GM23338 (cell line): ENCODE data around the gene PCDHB12.
"Not testable (repeated sequence)": the region's sequence is repeated elsewhere in the genome, so short reads cannot be mapped to it uniquely, and the experiment has no call there.

ENCODE experiments used
- POLR2AphosphoS5 ChIP-seq: IDR thresholded peaks from 2 replicates; pipeline ENCODE4 v1.6.1; 2016; ENCODE audit warnings: antibody characterized with exemption, low read depth
- TF ChIP-seq, protein P1 (sequence below), 2 experiments: fragments of 200-600 bp in 1 of 2; sonication (generic) in 1 of 2; conservative IDR thresholded peaks; 2 replicates each; pipeline versions ENCODE4 v1.5.1 to v1.6.1; 2016 to 2017; ENCODE audit warnings: antibody characterized with exemption in 2 of 2, low read depth in 2 of 2, mild to moderate bottlenecking in 2 of 2, moderate library complexity in 1 of 2

DNA sequence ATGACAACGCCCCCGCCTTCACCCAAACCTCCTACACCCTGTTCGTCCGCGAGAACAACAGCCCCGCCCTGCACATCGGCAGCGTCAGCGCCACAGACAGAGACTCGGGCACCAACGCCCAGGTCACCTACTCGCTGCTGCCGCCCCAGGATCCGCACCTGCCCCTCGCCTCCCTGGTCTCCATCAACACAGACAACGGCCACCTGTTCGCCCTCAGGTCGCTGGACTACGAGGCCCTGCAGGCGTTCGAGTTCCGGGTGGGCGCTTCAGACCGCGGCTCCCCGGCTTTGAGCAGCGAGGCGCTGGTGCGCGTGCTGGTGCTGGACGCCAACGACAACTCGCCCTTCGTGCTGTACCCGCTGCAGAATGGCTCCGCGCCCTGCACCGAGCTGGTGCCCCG is 29.1 kb upstream of the PCDHB12 start:
- TF ChIP-seq POLR2AphosphoS5, result not testable (repeated sequence)
- TF ChIP-seq, protein P1, sequence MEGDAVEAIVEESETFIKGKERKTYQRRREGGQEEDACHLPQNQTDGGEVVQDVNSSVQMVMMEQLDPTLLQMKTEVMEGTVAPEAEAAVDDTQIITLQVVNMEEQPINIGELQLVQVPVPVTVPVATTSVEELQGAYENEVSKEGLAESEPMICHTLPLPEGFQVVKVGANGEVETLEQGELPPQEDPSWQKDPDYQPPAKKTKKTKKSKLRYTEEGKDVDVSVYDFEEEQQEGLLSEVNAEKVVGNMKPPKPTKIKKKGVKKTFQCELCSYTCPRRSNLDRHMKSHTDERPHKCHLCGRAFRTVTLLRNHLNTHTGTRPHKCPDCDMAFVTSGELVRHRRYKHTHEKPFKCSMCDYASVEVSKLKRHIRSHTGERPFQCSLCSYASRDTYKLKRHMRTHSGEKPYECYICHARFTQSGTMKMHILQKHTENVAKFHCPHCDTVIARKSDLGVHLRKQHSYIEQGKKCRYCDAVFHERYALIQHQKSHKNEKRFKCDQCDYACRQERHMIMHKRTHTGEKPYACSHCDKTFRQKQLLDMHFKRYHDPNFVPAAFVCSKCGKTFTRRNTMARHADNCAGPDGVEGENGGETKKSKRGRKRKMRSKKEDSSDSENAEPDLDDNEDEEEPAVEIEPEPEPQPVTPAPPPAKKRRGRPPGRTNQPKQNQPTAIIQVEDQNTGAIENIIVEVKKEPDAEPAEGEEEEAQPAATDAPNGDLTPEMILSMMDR (conservative IDR thresholded peaks at IDR 0.05; ENCODE audit: low read depth in 2 of 2), result not testable (repeated sequence)
